ENCODE measurements around the gene IRF2.

DNA sequence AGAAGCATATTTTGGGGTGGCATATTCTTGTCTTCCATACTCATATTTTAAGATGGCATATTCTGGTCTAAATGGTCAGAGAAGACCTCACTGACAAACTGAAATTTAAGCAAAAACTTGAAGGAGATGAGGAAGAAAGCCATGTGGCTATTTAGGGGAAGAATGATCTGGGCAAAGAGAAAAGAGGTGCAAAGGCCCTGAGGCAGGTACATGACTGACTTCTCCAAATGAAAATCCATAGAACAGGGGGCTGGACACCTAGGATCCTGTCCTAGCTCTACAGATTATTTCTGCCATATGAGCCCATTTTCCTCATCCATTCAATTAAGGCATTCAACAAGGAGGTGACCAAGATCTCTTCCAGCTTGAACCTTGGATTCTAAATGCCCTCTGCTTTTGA lies 105.6 kb downstream of the IRF2 start:
- TF ChIP-seq, protein P1, sequence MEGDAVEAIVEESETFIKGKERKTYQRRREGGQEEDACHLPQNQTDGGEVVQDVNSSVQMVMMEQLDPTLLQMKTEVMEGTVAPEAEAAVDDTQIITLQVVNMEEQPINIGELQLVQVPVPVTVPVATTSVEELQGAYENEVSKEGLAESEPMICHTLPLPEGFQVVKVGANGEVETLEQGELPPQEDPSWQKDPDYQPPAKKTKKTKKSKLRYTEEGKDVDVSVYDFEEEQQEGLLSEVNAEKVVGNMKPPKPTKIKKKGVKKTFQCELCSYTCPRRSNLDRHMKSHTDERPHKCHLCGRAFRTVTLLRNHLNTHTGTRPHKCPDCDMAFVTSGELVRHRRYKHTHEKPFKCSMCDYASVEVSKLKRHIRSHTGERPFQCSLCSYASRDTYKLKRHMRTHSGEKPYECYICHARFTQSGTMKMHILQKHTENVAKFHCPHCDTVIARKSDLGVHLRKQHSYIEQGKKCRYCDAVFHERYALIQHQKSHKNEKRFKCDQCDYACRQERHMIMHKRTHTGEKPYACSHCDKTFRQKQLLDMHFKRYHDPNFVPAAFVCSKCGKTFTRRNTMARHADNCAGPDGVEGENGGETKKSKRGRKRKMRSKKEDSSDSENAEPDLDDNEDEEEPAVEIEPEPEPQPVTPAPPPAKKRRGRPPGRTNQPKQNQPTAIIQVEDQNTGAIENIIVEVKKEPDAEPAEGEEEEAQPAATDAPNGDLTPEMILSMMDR (IDR thresholded peaks at IDR 0.05; ENCODE audit: low read length) = no peak
- TF ChIP-seq EZH2 (optimal IDR thresholded peaks at IDR 0.05; ENCODE audit: low read depth, low read length) = no peak
